ENCODE measurements around the gene WNT9B. TPM values are rescaled to one million over a fixed set of nuclear protein-coding genes. Genes with fewer than 3 reads are reported as not detected.

WNT9B gene
- total and polyA plus RNA-seq, 5 donors from 2014 or later, result not detected

GRCh38 chr17:46848534-46848933, 2.8 kb upstream of the WNT9B start:
- H3K4me3 ChIP-seq (ENCODE audit: low read depth, low read length), result no peak overlapping the region
- no peaks in the 10 kb centered on the region for H3K36me3 Mint-ChIP-seq
- ATAC-seq (ENCODE audit: low read depth in 2 of 2) (no peak), DNase-seq (no peak)
- H3K27me3 Mint-ChIP-seq, result peaks cover 65% of the 10 kb centered on the region
- H3K9me3 ChIP-seq (ENCODE audit: control insufficient read depth in 2 of 2, low read length in 2 of 2), result peaks cover 2% of the 10 kb centered on the region in 2 experiments
- no peak overlapping the region for H3K4me3 Mint-ChIP-seq
- H3K36me3 ChIP-seq (ENCODE audit: control insufficient read depth, insufficient read depth, low read length), result no peaks in the 10 kb centered on the region
- H3K27ac ChIP-seq (ENCODE audit: insufficient read depth, low read length, poor library complexity, severe bottlenecking), result no peak overlapping the region
- H3K27me3 ChIP-seq (ENCODE audit: control insufficient read depth, insufficient read depth, low read length), result peaks cover 27% of the 10 kb centered on the region
- H3K4me1 Mint-ChIP-seq, result peaks cover 0 to 27% (median 0%) of the 10 kb centered on the region in 4 donors
- peaks cover 12% of the 10 kb centered on the region for H3K4me1 ChIP-seq (ENCODE audit: control insufficient read depth, insufficient read depth, low read length, poor library complexity, severe bottlenecking)
- H3K27ac Mint-ChIP-seq, result peak overlapping the region in 1 of 3 donors; percentile 14
- H3K9me3 Mint-ChIP-seq, result peaks cover 0 to 3% (median 2%) of the 10 kb centered on the region in 7 donors

- Mint-ChIP-seq H3K36me3 (no peaks in the 10 kb centered on the region), H3K9me3 (peaks cover 0 to 3% (median 0%) of the 10 kb centered on the region in 7 donors), H3K27me3 (peaks cover 69% of the 10 kb centered on the region), H3K4me1 (peaks cover 0 to 21% (median 0%) of the 10 kb centered on the region in 4 donors), H3K4me3 (peak overlapping the region; percentile 33 to 53 (median 45)), H3K27ac (no peak overlapping the region)
- Histone ChIP-seq H3K4me1 (ENCODE audit: control insufficient read depth, insufficient read depth, low read length, poor library complexity, severe bottlenecking) (peaks cover 12% of the 10 kb centered on the region), H3K4me3 (ENCODE audit: low read depth, low read length) (no peak overlapping the region), H3K27ac (ENCODE audit: insufficient read depth, low read length, poor library complexity, severe bottlenecking) (no peak overlapping the region), H3K36me3 (ENCODE audit: control insufficient read depth, insufficient read depth, low read length) (no peaks in the 10 kb centered on the region), H3K9me3 (ENCODE audit: control insufficient read depth in 2 of 2, low read length in 2 of 2) (no peaks in the 10 kb centered on the region), H3K27me3 (ENCODE audit: control insufficient read depth, insufficient read depth, low read length) (peaks cover 36% of the 10 kb centered on the region)
- no peak for DNase-seq
- no peak for ATAC-seq (ENCODE audit: low read depth in 2 of 2)
Measured at GRCh38 chr17:46850688-46851028, 725 bp upstream of the WNT9B start.

GRCh38 chr17:46853896-46854444, 2.6 kb downstream of the WNT9B start:
- Histone ChIP-seq H3K27ac (ENCODE audit: insufficient read depth, low read length, poor library complexity, severe bottlenecking) (no peak overlapping the region), H3K4me3 (ENCODE audit: low read depth, low read length) (no peak overlapping the region), H3K9me3 (ENCODE audit: control insufficient read depth in 2 of 2, low read length in 2 of 2) (no peaks in the 10 kb centered on the region), H3K27me3 (ENCODE audit: control insufficient read depth, insufficient read depth, low read length) (peaks cover 24% of the 10 kb centered on the region), H3K36me3 (ENCODE audit: control insufficient read depth, insufficient read depth, low read length) (no peaks in the 10 kb centered on the region), H3K4me1 (ENCODE audit: control insufficient read depth, insufficient read depth, low read length, poor library complexity, severe bottlenecking) (peaks cover 12% of the 10 kb centered on the region)
- Mint-ChIP-seq H3K9me3 (peaks cover 0 to 5% (median 0%) of the 10 kb centered on the region in 7 donors), H3K36me3 (no peaks in the 10 kb centered on the region), H3K4me3 (no peak overlapping the region), H3K27me3 (peaks cover 64% of the 10 kb centered on the region), H3K4me1 (peaks cover 0 to 21% (median 0%) of the 10 kb centered on the region in 4 donors), H3K27ac (no peak overlapping the region)
- DNase-seq (no peak), ATAC-seq (ENCODE audit: low read depth in 2 of 2) (no peak)

- Mint-ChIP-seq H3K4me3 (no peak overlapping the region), H3K27me3 (peaks cover 60% of the 10 kb centered on the region), H3K9me3 (peaks cover 0 to 3% (median 0%) of the 10 kb centered on the region in 7 donors), H3K4me1 (peaks cover 0 to 21% (median 0%) of the 10 kb centered on the region in 4 donors), H3K36me3 (no peaks in the 10 kb centered on the region), H3K27ac (no peak overlapping the region)
- DNase-seq, result no peak
- ATAC-seq (ENCODE audit: low read depth in 2 of 2), result no peak
- H3K9me3 ChIP-seq (ENCODE audit: control insufficient read depth in 2 of 2, low read length in 2 of 2), result no peaks in the 10 kb centered on the region
- no peaks in the 10 kb centered on the region for H3K36me3 ChIP-seq (ENCODE audit: control insufficient read depth, insufficient read depth, low read length)
- H3K27me3 ChIP-seq (ENCODE audit: control insufficient read depth, insufficient read depth, low read length), result peaks cover 24% of the 10 kb centered on the region
- H3K27ac ChIP-seq (ENCODE audit: insufficient read depth, low read length, poor library complexity, severe bottlenecking), result no peak overlapping the region
- no peak overlapping the region for H3K4me3 ChIP-seq (ENCODE audit: low read depth, low read length)
- H3K4me1 ChIP-seq (ENCODE audit: control insufficient read depth, insufficient read depth, low read length, poor library complexity, severe bottlenecking), result peaks cover 12% of the 10 kb centered on the region
Measured at GRCh38 chr17:46854515-46854914, 3.1 kb downstream of the WNT9B start.

- peaks cover 0 to 21% (median 0%) of the 10 kb centered on the region in 4 donors for H3K4me1 Mint-ChIP-seq
Measured at GRCh38 chr17:46854948-46855347, 3.6 kb downstream of the WNT9B start.

GRCh38 chr17:46857600-46857999, 6.2 kb downstream of the WNT9B start:
- Mint-ChIP-seq H3K9me3 (peaks cover 0 to 3% (median 0%) of the 10 kb centered on the region in 7 donors), H3K36me3 (no peaks in the 10 kb centered on the region), H3K27me3 (peaks cover 36% of the 10 kb centered on the region), H3K4me1 (peaks cover 0 to 2% (median 0%) of the 10 kb centered on the region in 4 donors), H3K4me3 (no peak overlapping the region), H3K27ac (no peak overlapping the region)
- no peaks in the 10 kb centered on the region for H3K4me1 ChIP-seq (ENCODE audit: control insufficient read depth, insufficient read depth, low read length, poor library complexity, severe bottlenecking)
- ATAC-seq (ENCODE audit: low read depth in 2 of 2), result no peak
- no peak overlapping the region for H3K4me3 ChIP-seq (ENCODE audit: low read depth, low read length)
- no peak for DNase-seq
- no peak overlapping the region for H3K27ac ChIP-seq (ENCODE audit: insufficient read depth, low read length, poor library complexity, severe bottlenecking)
- H3K27me3 ChIP-seq (ENCODE audit: control insufficient read depth, insufficient read depth, low read length), result peaks cover 14% of the 10 kb centered on the region
- no peaks in the 10 kb centered on the region for H3K9me3 ChIP-seq (ENCODE audit: control insufficient read depth in 2 of 2, low read length in 2 of 2)
- no peaks in the 10 kb centered on the region for H3K36me3 ChIP-seq (ENCODE audit: control insufficient read depth, insufficient read depth, low read length)

More at GRCh38 chr17:46854948-46855347, 3.6 kb downstream of the WNT9B start:
- H3K9me3 Mint-ChIP-seq, result peaks cover 0 to 3% (median 0%) of the 10 kb centered on the region in 7 donors
- no peak overlapping the region for H3K4me3 ChIP-seq (ENCODE audit: low read depth, low read length)
- ATAC-seq (ENCODE audit: low read depth in 2 of 2) (no peak), DNase-seq (no peak)
- H3K27ac Mint-ChIP-seq, result no peak overlapping the region
- peaks cover 23% of the 10 kb centered on the region for H3K27me3 ChIP-seq (ENCODE audit: control insufficient read depth, insufficient read depth, low read length)
- no peak overlapping the region for H3K27ac ChIP-seq (ENCODE audit: insufficient read depth, low read length, poor library complexity, severe bottlenecking)
- H3K4me1 ChIP-seq (ENCODE audit: control insufficient read depth, insufficient read depth, low read length, poor library complexity, severe bottlenecking), result peaks cover 12% of the 10 kb centered on the region
- H3K36me3 ChIP-seq (ENCODE audit: control insufficient read depth, insufficient read depth, low read length), result no peaks in the 10 kb centered on the region
- no peak overlapping the region for H3K4me3 Mint-ChIP-seq
- H3K27me3 Mint-ChIP-seq, result peaks cover 56% of the 10 kb centered on the region
- H3K9me3 ChIP-seq (ENCODE audit: control insufficient read depth in 2 of 2, low read length in 2 of 2), result no peaks in the 10 kb centered on the region
- H3K36me3 Mint-ChIP-seq, result no peaks in the 10 kb centered on the region

GRCh38 chr17:46859996-46860395, 8.6 kb downstream of the WNT9B start:
- Histone ChIP-seq H3K4me1 (ENCODE audit: control insufficient read depth, insufficient read depth, low read length, poor library complexity, severe bottlenecking) (no peaks in the 10 kb centered on the region), H3K4me3 (ENCODE audit: low read depth, low read length) (no peak overlapping the region), H3K36me3 (ENCODE audit: control insufficient read depth, insufficient read depth, low read length) (no peaks in the 10 kb centered on the region), H3K27me3 (ENCODE audit: control insufficient read depth, insufficient read depth, low read length) (peaks cover 8% of the 10 kb centered on the region), H3K27ac (ENCODE audit: insufficient read depth, low read length, poor library complexity, severe bottlenecking) (no peak overlapping the region), H3K9me3 (ENCODE audit: control insufficient read depth in 2 of 2, low read length in 2 of 2) (no peaks in the 10 kb centered on the region)
- no peak for ATAC-seq (ENCODE audit: low read depth in 2 of 2)
- H3K9me3 Mint-ChIP-seq, result peaks cover 0 to 3% (median 0%) of the 10 kb centered on the region in 7 donors
- DNase-seq, result no peak
- H3K27me3 Mint-ChIP-seq, result peaks cover 18% of the 10 kb centered on the region
- no peaks in the 10 kb centered on the region for H3K36me3 Mint-ChIP-seq
- H3K4me1 Mint-ChIP-seq, result no peaks in the 10 kb centered on the region
- H3K4me3 Mint-ChIP-seq, result no peak overlapping the region
- no peak overlapping the region for H3K27ac Mint-ChIP-seq

- ATAC-seq (ENCODE audit: low read depth in 2 of 2) (no peak), DNase-seq (no peak)
- Mint-ChIP-seq H3K9me3 (peaks cover 0 to 3% (median 0%) of the 10 kb centered on the region in 7 donors), H3K4me3 (no peak overlapping the region), H3K36me3 (no peaks in the 10 kb centered on the region), H3K27ac (peak overlapping the region in 1 of 3 donors; percentile 39), H3K4me1 (peaks cover 0 to 3% (median 0%) of the 10 kb centered on the region in 4 donors), H3K27me3 (peaks cover under 1% of the 10 kb centered on the region)
- no peak overlapping the region for H3K27ac ChIP-seq (ENCODE audit: insufficient read depth, low read length, poor library complexity, severe bottlenecking)
- no peaks in the 10 kb centered on the region for H3K4me1 ChIP-seq (ENCODE audit: control insufficient read depth, insufficient read depth, low read length, poor library complexity, severe bottlenecking)
- H3K4me3 ChIP-seq (ENCODE audit: low read depth, low read length), result no peak overlapping the region
- no peaks in the 10 kb centered on the region for H3K36me3 ChIP-seq (ENCODE audit: control insufficient read depth, insufficient read depth, low read length)
- no peaks in the 10 kb centered on the region for H3K9me3 ChIP-seq (ENCODE audit: control insufficient read depth in 2 of 2, low read length in 2 of 2)
- H3K27me3 ChIP-seq (ENCODE audit: control insufficient read depth, insufficient read depth, low read length), result peaks cover 2% of the 10 kb centered on the region
Measured at GRCh38 chr17:46862949-46863348, 11.6 kb downstream of the WNT9B start.

All from CD4-positive, CD25-positive, alpha-beta regulatory T cell (primary cell).